ENCODE data around the gene ZNF507. TPM values are rescaled to one million over a fixed set of nuclear protein-coding genes. Genes with fewer than 3 reads are reported as not detected.

The ZNF507 gene
- total and polyA plus RNA-seq, 9 of the 15 experiments (the other 6 are each of a cell fraction or from before 2014, with no cell fraction given): 2.9 to 25.0 (median 10.4) TPM

DNA sequence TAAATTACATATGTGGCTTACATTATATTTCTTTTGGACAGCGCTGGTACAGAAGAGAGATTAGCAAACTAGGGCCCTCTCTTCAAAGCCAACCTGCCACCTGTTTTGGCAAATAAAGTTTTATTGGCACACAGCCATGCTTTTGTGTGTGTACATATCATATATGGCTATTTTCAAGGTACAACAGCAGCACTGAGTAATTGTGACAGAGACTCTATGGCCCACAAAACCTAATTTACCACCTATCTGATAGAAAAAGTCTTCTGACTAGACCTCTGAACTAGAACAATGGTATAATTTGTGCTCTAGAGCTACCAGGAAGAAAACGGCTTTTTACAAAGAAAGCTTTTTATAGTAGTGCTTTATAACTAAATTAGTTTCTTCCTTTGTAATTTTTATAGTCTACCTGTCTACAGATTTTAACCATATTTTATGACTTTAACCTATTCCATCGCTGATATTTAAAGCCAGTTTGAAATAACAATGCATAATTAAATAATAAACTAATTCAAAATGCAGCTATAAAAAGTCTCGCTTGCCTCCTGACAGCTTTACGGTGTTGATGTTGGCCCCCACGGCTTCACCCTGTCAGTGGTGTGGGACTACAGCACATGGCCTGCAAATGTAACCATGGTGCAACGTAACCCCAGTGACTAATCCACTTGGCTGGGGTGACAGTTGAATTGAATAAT is 42.4 kb downstream of the ZNF507 start (continued):
- TF ChIP-seq, protein P1, sequence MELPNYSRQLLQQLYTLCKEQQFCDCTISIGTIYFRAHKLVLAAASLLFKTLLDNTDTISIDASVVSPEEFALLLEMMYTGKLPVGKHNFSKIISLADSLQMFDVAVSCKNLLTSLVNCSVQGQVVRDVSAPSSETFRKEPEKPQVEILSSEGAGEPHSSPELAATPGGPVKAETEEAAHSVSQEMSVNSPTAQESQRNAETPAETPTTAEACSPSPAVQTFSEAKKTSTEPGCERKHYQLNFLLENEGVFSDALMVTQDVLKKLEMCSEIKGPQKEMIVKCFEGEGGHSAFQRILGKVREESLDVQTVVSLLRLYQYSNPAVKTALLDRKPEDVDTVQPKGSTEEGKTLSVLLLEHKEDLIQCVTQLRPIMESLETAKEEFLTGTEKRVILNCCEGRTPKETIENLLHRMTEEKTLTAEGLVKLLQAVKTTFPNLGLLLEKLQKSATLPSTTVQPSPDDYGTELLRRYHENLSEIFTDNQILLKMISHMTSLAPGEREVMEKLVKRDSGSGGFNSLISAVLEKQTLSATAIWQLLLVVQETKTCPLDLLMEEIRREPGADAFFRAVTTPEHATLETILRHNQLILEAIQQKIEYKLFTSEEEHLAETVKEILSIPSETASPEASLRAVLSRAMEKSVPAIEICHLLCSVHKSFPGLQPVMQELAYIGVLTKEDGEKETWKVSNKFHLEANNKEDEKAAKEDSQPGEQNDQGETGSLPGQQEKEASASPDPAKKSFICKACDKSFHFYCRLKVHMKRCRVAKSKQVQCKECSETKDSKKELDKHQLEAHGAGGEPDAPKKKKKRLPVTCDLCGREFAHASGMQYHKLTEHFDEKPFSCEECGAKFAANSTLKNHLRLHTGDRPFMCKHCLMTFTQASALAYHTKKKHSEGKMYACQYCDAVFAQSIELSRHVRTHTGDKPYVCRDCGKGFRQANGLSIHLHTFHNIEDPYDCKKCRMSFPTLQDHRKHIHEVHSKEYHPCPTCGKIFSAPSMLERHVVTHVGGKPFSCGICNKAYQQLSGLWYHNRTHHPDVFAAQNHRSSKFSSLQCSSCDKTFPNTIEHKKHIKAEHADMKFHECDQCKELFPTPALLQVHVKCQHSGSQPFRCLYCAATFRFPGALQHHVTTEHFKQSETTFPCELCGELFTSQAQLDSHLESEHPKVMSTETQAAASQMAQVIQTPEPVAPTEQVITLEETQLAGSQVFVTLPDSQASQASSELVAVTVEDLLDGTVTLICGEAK (IDR thresholded peaks at IDR 0.05): peak; percentile 87
- TF ChIP-seq, protein P1 (CRISPR knock-in tag; IDR thresholded peaks at IDR 0.05): no peak
- TF ChIP-seq NFIX (CRISPR knock-in tag; IDR thresholded peaks at IDR 0.05; ENCODE audit: low read depth) (no peak), SETDB1 (IDR thresholded peaks at IDR 0.05; ENCODE audit: low read length) (no peak), MED1 (CRISPR knock-in tag; IDR thresholded peaks at IDR 0.05; ENCODE audit: borderline replicate concordance) (no peak), ZNF41 (CRISPR knock-in tag; conservative IDR thresholded peaks at IDR 0.05) (no peak), ZNF644 (tag; IDR thresholded peaks at IDR 0.05; ENCODE audit: low read depth) (no peak), CAMTA2 (CRISPR knock-in tag; conservative IDR thresholded peaks at IDR 0.05) (no peak)
- TF ChIP-seq, protein P2, sequence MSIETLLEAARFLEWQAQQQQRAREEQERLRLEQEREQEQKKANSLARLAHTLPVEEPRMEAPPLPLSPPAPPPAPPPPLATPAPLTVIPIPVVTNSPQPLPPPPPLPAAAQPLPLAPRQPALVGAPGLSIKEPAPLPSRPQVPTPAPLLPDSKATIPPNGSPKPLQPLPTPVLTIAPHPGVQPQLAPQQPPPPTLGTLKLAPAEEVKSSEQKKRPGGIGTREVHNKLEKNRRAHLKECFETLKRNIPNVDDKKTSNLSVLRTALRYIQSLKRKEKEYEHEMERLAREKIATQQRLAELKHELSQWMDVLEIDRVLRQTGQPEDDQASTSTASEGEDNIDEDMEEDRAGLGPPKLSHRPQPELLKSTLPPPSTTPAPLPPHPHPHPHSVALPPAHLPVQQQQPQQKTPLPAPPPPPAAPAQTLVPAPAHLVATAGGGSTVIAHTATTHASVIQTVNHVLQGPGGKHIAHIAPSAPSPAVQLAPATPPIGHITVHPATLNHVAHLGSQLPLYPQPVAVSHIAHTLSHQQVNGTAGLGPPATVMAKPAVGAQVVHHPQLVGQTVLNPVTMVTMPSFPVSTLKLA (conservative IDR thresholded peaks at IDR 0.05): no peak
